GM12878 (cell line): ENCODE measurements around the gene DUSP8.

Experiments
- CHD4 ChIP-seq: fragments of 200-600 bp; sonication (generic); IDR thresholded peaks from 2 replicates; pipeline ENCODE4 v1.6.1; 2016; ENCODE audit warnings: mild to moderate bottlenecking
- CREB1 ChIP-seq: IDR thresholded peaks from 2 replicates; pipeline ENCODE4 v1.6.1; 2012; ENCODE audit warnings: low read depth, mild to moderate bottlenecking, inconsistent platforms
- FOS ChIP-seq: IDR thresholded peaks from 3 replicates; pipeline ENCODE4 v1.6.1; 2011; ENCODE audit warnings: borderline replicate concordance; ENCODE audit not compliant: insufficient read length; ENCODE audit errors: extremely low read depth
- RAD21 ChIP-seq: IDR thresholded peaks from 2 replicates; pipeline ENCODE4 v1.6.1; 2011; ENCODE audit warnings: mild to moderate bottlenecking, low read depth, low read length, moderate library complexity; ENCODE audit not compliant: insufficient read depth
- TCF3 ChIP-seq: IDR thresholded peaks from 2 replicates; pipeline ENCODE4 v1.6.1; 2012; ENCODE audit warnings: low read depth, mild to moderate bottlenecking, low read length, borderline replicate concordance; ENCODE audit not compliant: insufficient read depth
- ZNF274 ChIP-seq: IDR thresholded peaks from one replicate; pipeline ENCODE4 v1.8.0; 2011; ENCODE audit not compliant: insufficient read length, insufficient read depth
- TF ChIP-seq, protein P1 (sequence below): IDR thresholded peaks from 2 replicates; pipeline ENCODE4 v1.6.1; 2012; ENCODE audit warnings: low read length, inconsistent platforms
- TF ChIP-seq, protein P2 (sequence below), 3 experiments: IDR thresholded peaks in 2 of 3; conservative IDR thresholded peaks in 1 of 3; 2 replicates each; pipeline ENCODE4 v1.5.1; 2011; ENCODE audit warnings: low read depth in 3 of 3, low read length in 3 of 3, mild to moderate bottlenecking in 3 of 3, control low read depth in 2 of 3, moderate library complexity in 2 of 3, inconsistent platforms in 1 of 3, mixed read lengths in 1 of 3; ENCODE audit not compliant: control insufficient read depth in 2 of 3, insufficient read depth in 1 of 3; ENCODE audit errors: extremely low read depth in 1 of 3

DNA sequence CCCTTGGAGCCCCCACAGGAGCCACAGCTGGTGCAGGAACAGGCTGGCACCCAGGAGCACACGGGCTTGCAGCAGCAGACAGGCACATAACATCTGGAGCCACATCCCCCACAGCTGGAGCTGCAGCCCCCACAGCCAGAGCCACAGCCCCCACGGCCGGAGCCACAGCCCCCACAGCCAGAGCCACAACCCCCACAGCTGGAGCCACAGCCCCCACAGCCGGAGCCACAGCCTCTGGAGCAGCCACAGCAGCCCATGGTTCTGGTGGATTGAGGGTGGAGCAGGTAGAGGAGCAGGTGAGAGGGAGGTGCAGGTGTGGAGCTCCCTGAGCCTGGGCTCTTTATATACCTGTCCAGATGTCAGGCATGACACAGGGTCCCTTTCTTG lies 25.9 kb upstream of the DUSP8 start, which contains the start of gene KRTAP5-2:
- no peak for TF ChIP-seq FOS
- TF ChIP-seq RAD21, result no peak
- TF ChIP-seq, protein P1, sequence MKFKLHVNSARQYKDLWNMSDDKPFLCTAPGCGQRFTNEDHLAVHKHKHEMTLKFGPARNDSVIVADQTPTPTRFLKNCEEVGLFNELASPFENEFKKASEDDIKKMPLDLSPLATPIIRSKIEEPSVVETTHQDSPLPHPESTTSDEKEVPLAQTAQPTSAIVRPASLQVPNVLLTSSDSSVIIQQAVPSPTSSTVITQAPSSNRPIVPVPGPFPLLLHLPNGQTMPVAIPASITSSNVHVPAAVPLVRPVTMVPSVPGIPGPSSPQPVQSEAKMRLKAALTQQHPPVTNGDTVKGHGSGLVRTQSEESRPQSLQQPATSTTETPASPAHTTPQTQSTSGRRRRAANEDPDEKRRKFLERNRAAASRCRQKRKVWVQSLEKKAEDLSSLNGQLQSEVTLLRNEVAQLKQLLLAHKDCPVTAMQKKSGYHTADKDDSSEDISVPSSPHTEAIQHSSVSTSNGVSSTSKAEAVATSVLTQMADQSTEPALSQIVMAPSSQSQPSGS, result no peak
- no peak for TF ChIP-seq TCF3
- no peak for TF ChIP-seq ZNF274
- TF ChIP-seq, protein P2, sequence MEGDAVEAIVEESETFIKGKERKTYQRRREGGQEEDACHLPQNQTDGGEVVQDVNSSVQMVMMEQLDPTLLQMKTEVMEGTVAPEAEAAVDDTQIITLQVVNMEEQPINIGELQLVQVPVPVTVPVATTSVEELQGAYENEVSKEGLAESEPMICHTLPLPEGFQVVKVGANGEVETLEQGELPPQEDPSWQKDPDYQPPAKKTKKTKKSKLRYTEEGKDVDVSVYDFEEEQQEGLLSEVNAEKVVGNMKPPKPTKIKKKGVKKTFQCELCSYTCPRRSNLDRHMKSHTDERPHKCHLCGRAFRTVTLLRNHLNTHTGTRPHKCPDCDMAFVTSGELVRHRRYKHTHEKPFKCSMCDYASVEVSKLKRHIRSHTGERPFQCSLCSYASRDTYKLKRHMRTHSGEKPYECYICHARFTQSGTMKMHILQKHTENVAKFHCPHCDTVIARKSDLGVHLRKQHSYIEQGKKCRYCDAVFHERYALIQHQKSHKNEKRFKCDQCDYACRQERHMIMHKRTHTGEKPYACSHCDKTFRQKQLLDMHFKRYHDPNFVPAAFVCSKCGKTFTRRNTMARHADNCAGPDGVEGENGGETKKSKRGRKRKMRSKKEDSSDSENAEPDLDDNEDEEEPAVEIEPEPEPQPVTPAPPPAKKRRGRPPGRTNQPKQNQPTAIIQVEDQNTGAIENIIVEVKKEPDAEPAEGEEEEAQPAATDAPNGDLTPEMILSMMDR (IDR thresholded peaks at IDR 0.05 in 2 of 3, conservative IDR thresholded peaks at IDR 0.05 in 1 of 3; ENCODE audit: control insufficient read depth in 2 of 3, extremely low read depth in 1 of 3, insufficient read depth in 1 of 3, low read depth in 3 of 3, low read length in 3 of 3), result no peak
- no peak for TF ChIP-seq CHD4
- TF ChIP-seq CREB1, result no peak
